HL-60 (cell line): ENCODE data around the gene CFAP54.

Experiments
- GABPA ChIP-seq: IDR thresholded peaks from 2 replicates; pipeline ENCODE4 v1.6.1; 2012; ENCODE audit warnings: low read depth
- POLR2AphosphoS5 ChIP-seq: IDR thresholded peaks from 2 replicates; pipeline ENCODE4 v1.6.1; 2012; ENCODE audit warnings: low read depth
- SPI1 ChIP-seq: IDR thresholded peaks from 2 replicates; pipeline ENCODE4 v1.6.1; 2012; ENCODE audit warnings: low read depth, mild to moderate bottlenecking, borderline replicate concordance
- TF ChIP-seq, protein P1 (sequence below): IDR thresholded peaks from one replicate; pipeline ENCODE4 v1.5.1; 2011; ENCODE audit warnings: low read length, control low read depth, inconsistent platforms; ENCODE audit not compliant: insufficient read depth
- TF ChIP-seq, protein P2 (sequence below): IDR thresholded peaks from 2 replicates; pipeline ENCODE4 v1.6.1; 2012; ENCODE audit warnings: low read depth; ENCODE audit not compliant: insufficient replicate concordance

DNA sequence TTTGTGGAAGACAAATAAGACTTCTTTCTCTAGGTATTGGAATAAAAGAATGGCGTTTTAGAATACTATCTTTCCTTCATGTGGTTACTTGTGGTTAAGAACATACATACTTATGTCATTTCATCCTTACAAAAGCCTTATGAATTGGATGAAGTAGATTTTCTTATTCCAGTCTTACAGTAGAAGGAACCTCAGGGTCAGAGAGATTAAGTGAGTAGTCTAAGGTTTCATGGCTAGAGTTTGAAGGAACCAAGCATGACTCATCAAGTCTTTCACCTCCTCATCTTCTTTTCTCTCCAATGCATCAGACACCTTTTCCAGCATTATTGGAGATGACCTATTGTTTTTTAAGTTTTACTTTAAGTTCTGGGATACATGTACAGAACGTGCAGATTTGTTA, 324.8 kb downstream of the CFAP54 start:
- TF ChIP-seq, protein P1, sequence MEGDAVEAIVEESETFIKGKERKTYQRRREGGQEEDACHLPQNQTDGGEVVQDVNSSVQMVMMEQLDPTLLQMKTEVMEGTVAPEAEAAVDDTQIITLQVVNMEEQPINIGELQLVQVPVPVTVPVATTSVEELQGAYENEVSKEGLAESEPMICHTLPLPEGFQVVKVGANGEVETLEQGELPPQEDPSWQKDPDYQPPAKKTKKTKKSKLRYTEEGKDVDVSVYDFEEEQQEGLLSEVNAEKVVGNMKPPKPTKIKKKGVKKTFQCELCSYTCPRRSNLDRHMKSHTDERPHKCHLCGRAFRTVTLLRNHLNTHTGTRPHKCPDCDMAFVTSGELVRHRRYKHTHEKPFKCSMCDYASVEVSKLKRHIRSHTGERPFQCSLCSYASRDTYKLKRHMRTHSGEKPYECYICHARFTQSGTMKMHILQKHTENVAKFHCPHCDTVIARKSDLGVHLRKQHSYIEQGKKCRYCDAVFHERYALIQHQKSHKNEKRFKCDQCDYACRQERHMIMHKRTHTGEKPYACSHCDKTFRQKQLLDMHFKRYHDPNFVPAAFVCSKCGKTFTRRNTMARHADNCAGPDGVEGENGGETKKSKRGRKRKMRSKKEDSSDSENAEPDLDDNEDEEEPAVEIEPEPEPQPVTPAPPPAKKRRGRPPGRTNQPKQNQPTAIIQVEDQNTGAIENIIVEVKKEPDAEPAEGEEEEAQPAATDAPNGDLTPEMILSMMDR, result no peak
- TF ChIP-seq, protein P2, sequence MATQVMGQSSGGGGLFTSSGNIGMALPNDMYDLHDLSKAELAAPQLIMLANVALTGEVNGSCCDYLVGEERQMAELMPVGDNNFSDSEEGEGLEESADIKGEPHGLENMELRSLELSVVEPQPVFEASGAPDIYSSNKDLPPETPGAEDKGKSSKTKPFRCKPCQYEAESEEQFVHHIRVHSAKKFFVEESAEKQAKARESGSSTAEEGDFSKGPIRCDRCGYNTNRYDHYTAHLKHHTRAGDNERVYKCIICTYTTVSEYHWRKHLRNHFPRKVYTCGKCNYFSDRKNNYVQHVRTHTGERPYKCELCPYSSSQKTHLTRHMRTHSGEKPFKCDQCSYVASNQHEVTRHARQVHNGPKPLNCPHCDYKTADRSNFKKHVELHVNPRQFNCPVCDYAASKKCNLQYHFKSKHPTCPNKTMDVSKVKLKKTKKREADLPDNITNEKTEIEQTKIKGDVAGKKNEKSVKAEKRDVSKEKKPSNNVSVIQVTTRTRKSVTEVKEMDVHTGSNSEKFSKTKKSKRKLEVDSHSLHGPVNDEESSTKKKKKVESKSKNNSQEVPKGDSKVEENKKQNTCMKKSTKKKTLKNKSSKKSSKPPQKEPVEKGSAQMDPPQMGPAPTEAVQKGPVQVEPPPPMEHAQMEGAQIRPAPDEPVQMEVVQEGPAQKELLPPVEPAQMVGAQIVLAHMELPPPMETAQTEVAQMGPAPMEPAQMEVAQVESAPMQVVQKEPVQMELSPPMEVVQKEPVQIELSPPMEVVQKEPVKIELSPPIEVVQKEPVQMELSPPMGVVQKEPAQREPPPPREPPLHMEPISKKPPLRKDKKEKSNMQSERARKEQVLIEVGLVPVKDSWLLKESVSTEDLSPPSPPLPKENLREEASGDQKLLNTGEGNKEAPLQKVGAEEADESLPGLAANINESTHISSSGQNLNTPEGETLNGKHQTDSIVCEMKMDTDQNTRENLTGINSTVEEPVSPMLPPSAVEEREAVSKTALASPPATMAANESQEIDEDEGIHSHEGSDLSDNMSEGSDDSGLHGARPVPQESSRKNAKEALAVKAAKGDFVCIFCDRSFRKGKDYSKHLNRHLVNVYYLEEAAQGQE, result no peak
- TF ChIP-seq GABPA, result no peak
- no peak for TF ChIP-seq POLR2AphosphoS5
- TF ChIP-seq SPI1, result no peak
